Fibroblast of mammary gland (primary cell): Measurements from ENCODE around the gene FOXK2.

Experiments used
- DNase-seq: peaks from one replicate; pipeline ENCODE4 v3.0.0-alpha.2; 2010; ENCODE audit warnings: low read depth
- H3K4me3 ChIP-seq: 2 replicates; pipeline ENCODE4 v1.5.1; 2011; ENCODE audit warnings: low read depth, mild to moderate bottlenecking, low read length, moderate library complexity; ENCODE audit not compliant: control insufficient read depth
- TF ChIP-seq, protein P1 (sequence below): conservative IDR thresholded peaks from 2 replicates; pipeline ENCODE4 v1.5.1; 2011; ENCODE audit warnings: low read depth, low read length, inconsistent platforms; ENCODE audit not compliant: control insufficient read depth, insufficient read depth

The FOXK2 gene

DNA sequence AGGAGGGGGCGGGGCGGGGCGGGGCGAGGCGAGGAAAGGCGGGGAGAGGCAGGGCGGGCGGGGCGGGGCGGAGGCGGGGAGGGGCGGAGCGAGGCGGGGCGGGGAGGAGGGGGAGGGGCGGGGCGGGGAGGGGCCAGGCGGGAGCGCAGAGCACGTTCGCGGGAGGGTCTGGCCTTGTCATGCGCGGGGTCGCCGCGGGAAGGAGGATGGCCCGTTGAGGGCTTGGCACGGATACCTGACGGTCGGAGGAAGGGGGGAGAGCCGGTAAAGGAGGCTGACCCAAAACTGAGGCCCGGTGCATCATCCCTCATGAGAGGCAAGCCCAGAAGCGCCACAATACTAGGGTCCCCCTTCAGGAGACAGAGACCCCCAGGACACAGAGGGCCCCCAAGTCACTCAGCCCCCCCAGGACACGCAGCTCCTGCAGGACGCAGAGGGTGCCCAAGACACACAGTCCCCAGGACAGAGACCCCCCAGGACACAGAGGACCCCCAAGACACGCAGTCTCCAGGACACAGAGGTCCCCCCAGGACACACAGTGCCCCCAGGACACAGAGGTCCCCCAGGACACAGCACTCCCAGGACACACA lies 129.3 kb downstream of the FOXK2 start:
- DNase-seq: peak; percentile 4
- TF ChIP-seq, protein P1, sequence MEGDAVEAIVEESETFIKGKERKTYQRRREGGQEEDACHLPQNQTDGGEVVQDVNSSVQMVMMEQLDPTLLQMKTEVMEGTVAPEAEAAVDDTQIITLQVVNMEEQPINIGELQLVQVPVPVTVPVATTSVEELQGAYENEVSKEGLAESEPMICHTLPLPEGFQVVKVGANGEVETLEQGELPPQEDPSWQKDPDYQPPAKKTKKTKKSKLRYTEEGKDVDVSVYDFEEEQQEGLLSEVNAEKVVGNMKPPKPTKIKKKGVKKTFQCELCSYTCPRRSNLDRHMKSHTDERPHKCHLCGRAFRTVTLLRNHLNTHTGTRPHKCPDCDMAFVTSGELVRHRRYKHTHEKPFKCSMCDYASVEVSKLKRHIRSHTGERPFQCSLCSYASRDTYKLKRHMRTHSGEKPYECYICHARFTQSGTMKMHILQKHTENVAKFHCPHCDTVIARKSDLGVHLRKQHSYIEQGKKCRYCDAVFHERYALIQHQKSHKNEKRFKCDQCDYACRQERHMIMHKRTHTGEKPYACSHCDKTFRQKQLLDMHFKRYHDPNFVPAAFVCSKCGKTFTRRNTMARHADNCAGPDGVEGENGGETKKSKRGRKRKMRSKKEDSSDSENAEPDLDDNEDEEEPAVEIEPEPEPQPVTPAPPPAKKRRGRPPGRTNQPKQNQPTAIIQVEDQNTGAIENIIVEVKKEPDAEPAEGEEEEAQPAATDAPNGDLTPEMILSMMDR: no peak
- peak overlapping the region; percentile 45 for H3K4me3 ChIP-seq

DNA sequence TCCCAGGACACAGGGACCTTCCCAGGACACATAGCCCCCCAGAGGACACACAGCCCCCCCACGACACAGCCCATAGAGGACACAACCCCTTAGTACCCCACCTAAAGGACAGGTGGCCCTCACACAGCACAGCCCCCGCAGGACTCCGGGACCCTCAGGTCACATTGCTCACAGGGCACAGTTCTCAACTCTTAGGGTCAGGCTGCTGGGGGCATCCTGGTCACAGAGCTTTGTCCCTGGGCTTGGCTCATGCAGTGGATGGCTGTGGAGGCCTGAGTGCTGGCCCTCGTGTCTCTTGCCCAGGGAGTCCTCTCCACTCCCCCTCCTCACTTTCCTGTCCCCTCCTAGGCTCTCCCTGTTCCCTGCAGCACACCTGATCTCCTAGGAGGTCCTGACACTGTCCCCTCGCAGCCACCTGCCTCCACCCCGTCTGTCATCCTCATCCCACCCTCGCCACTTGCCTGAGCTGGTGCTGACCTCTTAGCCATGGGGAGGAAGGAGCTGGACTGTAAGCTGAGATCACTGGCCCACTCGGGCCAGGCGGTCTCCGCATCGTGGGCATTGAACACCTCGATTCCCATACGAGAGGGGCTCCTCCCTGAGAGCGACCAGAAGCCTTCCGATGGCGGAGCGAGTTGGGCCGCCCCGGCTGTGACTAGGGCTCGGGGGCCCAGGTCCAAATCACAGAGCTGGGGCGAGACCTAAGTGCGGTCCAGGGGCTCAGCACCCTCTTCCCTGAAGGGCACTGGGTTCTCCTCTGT lies 130.1 kb downstream of the FOXK2 start:
- no peak overlapping the region for H3K4me3 ChIP-seq
- no peak for DNase-seq
- TF ChIP-seq, protein P1: no peak

DNA sequence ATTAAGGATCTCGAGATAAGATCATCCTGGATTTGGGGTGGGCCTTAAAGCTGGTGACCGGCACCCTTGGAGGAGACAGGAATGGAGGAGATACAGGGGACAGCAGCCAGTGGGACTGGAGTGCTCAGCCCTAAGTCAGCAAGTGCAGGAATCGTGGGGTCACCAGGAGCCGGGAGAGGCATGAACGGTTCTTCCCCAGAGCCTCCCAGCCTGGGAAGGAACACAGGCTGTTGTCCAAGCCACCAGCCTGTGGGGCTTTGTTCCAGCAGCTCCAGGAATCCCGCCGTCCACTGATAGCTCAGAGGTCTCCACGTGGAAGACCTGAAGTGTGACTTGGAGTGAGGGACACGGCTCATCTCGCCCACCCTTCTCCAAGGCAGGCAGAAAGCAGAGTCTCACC lies 131.2 kb downstream of the FOXK2 start:
- no peak for DNase-seq
- TF ChIP-seq, protein P1: no peak
- H3K4me3 ChIP-seq: no peak overlapping the region

DNA sequence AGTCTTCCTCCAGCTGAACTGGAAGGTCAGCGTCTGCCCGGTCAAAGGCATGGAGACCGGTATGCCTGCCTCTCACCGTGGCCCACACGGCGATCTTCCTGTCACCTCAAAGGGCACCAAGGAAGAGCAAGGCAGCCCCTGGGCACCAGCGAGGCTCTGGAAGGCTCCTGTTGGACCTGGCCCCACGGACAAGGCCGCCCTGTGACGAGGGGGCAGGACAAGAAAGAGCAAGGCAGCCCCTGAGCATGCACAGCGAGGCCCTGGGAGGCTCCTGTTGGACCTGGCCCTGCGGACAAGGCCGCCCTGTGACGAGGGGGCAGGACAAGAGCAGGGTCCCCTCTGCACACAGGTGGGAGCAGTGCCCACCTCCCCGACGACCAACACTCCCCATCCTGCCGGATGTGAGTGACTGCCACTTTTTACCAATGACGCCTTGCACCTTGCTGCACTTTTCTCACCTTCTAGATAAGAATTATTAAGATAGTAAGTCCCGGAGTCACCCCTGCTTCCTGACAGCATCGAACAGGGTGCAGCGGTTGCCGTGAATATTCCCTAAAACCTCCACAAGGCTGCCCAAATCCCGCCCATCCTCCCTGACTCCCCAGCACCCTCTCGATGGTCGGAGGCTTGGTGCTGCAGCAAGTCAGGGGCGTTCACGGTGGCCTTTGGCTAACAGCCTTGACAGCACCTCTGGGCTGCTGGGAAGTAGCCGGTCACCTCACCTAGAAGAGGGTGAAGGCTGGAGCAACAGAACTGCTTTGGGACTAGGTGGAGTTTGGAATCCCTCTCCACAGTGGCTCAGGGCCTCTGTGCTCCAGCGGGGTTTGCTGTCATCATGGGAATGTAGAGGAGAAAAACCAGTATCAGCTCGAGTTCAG lies 134.4 kb downstream of the FOXK2 start:
- TF ChIP-seq, protein P1: no peak
- DNase-seq: no peak

More for the DNA sequence above, 134.4 kb downstream of the FOXK2 start:
- no peak overlapping the region for H3K4me3 ChIP-seq
